Thyroid gland (tissue), 4 donors: ENCODE data around the gene APOL2. TPM values are rescaled to one million over a fixed set of nuclear protein-coding genes. Genes with fewer than 3 reads are reported as not detected.
A peak's percentile ranks its signal among the peaks of the same experiment; 100 is the strongest.
"Not testable (repeated sequence)": the region's sequence is repeated elsewhere in the genome, so short reads cannot be mapped to it uniquely, and the experiment has no call there.

ENCODE experiments used
- DNase-seq, 2 donors: peaks; one replicate each; pipeline ENCODE4 v3.0.0-alpha.2; 2019
- H3K27ac ChIP-seq, 3 donors: fragments of 200-600 bp; sonication (generic); 1 replicate in 2 of 3; 2 replicates in 1 of 3; pipeline ENCODE4 v1.5.1; 2016 to 2019; ENCODE audit warnings: mild to moderate bottlenecking in 1 of 3, moderate library complexity in 1 of 3
- H3K27me3 ChIP-seq: fragments of 200-600 bp; sonication (generic); one replicate; pipeline ENCODE4 v1.5.1; 2019
- H3K36me3 ChIP-seq, 2 donors: fragments of 200-600 bp; sonication (generic); one replicate each; pipeline ENCODE4 v1.5.1; 2016 to 2019
- H3K4me1 ChIP-seq, 2 donors: fragments of 200-600 bp; sonication (generic); one replicate each; pipeline ENCODE4 v1.5.1; 2017 to 2019
- H3K4me3 ChIP-seq, 3 donors: fragments of 200-600 bp; sonication (generic); replicated peaks in 1 of 3; 1 replicate in 2 of 3; 2 replicates in 1 of 3; pipeline ENCODE4 v1.5.1; 2016; ENCODE audit warnings: mild to moderate bottlenecking in 1 of 3
- H3K9me3 ChIP-seq: fragments of 200-600 bp; sonication (generic); one replicate; pipeline ENCODE4 v1.5.1; 2017
- CTCF ChIP-seq, 6 experiments: fragments of 200-600 bp in 3 of 6; fragments of 450-650 bp in 3 of 6; sonication (generic) in 3 of 6; IDR thresholded peaks; one replicate each; pipeline ENCODE4 v1.5.1; 2016 to 2019; ENCODE audit warnings: antibody characterized with exemption in 6 of 6, mild to moderate bottlenecking in 2 of 6, inconsistent platforms in 1 of 6, moderate library complexity in 1 of 6
- POLR2A ChIP-seq, 2 donors: fragments of 450-650 bp; IDR thresholded peaks; one replicate each; pipeline ENCODE4 v1.6.1; 2017; ENCODE audit warnings: antibody characterized with exemption in 2 of 2, mild to moderate bottlenecking in 2 of 2, moderate library complexity in 1 of 2
- WGBS, 2 donors: methylation state at CpG; one replicate each; pipeline ENCODE4 v1.1.5; 2017; 5-methylcytosine and 5-hydroxymethylcytosine counted together
- intact Hi-C: fragments of 100-400 bp; cut with DNase I; formaldehyde crosslinking; loops from one replicate; pipeline ENCODE4 v1.15.1; 2023
- total RNA-seq, 4 donors: library from RNA; depleted of rRNA; stranded (reverse); fragments of >200 nt; gene quantifications; one replicate each; pipeline ENCODE4 v1.2.3, GENCODE V29; 2016

APOL2 gene
- total RNA-seq, 4 donors from 2014 or later = 31.1 to 45.6 (median 35.6) TPM

DNA sequence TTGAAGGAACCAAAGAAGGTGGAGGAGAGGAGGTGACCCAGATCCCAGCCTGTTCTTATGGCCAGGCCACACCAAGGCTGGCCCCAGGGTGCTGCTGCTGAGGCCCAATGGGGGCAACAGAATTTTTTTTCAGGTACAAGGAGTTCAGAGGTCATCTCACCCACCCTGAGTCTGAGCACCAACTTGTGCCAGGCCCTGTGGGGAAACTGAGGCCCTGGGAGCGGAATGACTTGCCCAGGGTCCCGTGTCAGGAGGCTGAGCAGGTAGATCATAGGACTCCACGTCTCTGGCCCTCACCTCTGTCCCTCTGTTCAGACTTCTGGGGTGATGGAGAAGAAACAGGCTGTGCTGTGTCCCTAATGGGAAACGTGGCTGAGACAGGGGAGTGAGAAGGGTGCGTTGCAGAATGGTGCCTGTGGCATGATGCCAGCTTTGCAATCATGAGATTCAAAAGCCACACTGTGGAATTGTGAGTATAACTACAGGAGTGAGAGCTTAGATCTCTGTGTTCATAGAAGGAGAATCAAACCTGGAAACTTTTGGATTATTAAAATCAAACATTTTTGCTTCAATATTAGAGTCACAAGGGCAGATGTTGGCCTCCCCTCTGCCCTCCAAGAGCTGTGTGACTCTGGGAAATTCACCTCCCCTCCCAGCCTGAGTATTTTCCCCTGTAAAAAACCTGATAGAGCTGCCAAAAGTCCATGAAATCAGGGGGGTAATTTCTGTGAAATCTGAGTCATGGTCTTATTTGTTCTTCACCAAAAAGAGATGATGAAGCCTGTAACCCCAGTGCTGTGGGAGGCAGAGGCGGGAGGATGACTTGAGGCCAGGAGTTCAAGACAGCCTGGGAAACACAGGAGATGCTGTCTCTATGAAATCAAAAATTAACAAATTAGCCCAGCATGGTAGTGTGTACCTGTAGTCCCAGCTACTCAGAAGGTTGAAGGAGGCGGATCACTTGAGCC is 14.5 kb upstream of the APOL2 start:
- Histone ChIP-seq H3K4me1 (peaks cover 0 to 33% of the 10 kb centered on the region in 2 donors), H3K9me3 (no peaks in the 10 kb centered on the region), H3K4me3 (peak overlapping the region in 1 of 3 donors; percentile 23), H3K27me3 (no peaks in the 10 kb centered on the region), H3K27ac (peak overlapping the region; percentile 60 to 71 (median 67)), H3K36me3 (no peaks in the 10 kb centered on the region)
- DNase-seq = peak; percentile 44 to 53
- 58 to 64% methylated on average over 7 of the region's 7 CpGs for WGBS, 2 donors
- intact Hi-C loops = no loop called here
- TF ChIP-seq POLR2A (IDR thresholded peaks at IDR 0.05) (no peak), CTCF (IDR thresholded peaks at IDR 0.05) (no peak)

DNA sequence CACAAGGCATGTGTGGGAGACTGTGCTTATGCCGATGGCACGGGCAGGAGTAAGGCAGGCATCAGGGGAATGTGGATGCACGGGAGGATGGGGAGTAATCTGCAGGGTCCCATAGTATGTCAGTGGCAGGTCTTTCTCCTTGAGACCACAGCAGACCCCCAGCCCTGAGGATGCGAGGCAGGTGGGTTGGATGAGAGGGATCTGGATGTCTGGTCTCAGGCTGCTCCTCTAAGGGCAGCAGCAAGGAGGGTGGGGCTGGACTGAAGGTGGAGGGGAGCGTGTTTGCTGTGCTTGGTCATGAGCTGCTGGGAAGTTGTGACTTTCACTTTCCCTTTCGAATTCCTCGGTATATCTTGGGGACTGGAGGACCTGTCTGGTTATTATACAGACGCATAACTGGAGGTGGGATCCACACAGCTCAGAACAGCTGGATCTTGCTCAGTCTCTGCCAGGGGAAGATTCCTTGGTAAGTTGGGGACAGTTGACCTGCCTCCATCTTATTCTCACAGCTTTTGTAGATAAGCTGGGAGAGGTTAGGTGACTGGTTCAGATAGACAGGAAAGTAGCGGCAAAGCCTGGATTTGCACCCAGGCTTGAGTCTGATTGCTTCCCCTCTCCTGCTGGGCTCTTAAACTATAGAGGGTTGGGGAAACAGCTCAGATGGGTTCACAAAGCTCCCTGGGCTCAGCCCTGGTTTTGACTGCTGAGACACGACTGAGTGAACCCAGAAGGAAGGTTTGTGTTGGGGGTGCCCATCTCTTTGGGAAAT is 13.6 kb upstream of the APOL2 start, which contains the start of gene APOL1:
Gene APOL1, plus strand, starts transcription at position 380 of the 769 bp plus-strand sequence. CDS start 1,823 bp downstream, outside the sequence.
- Histone ChIP-seq H3K27ac (peak within 1 kb of the TSS; percentile 60 to 71 (median 67)), H3K4me3 (peak within 1 kb of the TSS in 2 of 3 donors; percentile 3 to 23), H3K27me3 (no peaks in the 10 kb centered on the region), H3K36me3 (no peaks in the 10 kb centered on the region), H3K4me1 (peaks cover 0 to 29% of the 10 kb centered on the region in 2 donors), H3K9me3 (no peaks in the 10 kb centered on the region)
- no peak for TF ChIP-seq POLR2A (IDR thresholded peaks at IDR 0.05)
- TF ChIP-seq CTCF (IDR thresholded peaks at IDR 0.05) = no peak
- DNase-seq = peak; percentile 32 to 39
- intact Hi-C loops = no loop called here
- 58 to 67% methylated on average over 10 of the region's 10 CpGs for WGBS, 2 donors

GRCh38 chr22:36251979-36252608 is 12.8 kb upstream of the APOL2 start:
- intact Hi-C loops, H3K9me3 ChIP-seq, H3K27me3 ChIP-seq, H3K4me3 ChIP-seq, H3K27ac ChIP-seq, DNase-seq, H3K36me3 ChIP-seq: not testable (repeated sequence)
- H3K4me1 ChIP-seq = peaks cover 0 to 29% of the 10 kb centered on the region in 2 donors
- WGBS, 2 donors = 94 to 95% methylated on average over 4 to 7 of the region's 7 CpGs

GRCh38 chr22:36250292-36250960 is 11.1 kb upstream of the APOL2 start:
- H3K36me3 ChIP-seq, H3K27ac ChIP-seq, DNase-seq, H3K9me3 ChIP-seq, H3K4me3 ChIP-seq, intact Hi-C loops, H3K27me3 ChIP-seq: not testable (repeated sequence)
- WGBS, 2 donors = 91 to 92% methylated on average over 24 of the region's 24 CpGs
- H3K4me1 ChIP-seq = peaks cover 0 to 29% of the 10 kb centered on the region in 2 donors

GRCh38 chr22:36249160-36249559 is 9.8 kb upstream of the APOL2 start:
- H3K27me3 ChIP-seq = no peaks in the 10 kb centered on the region
- no peaks in the 10 kb centered on the region for H3K36me3 ChIP-seq
- DNase-seq = no peak
- WGBS, 2 donors = 86 to 97% methylated on average over 2 of the region's 2 CpGs
- peaks cover 0 to 18% of the 10 kb centered on the region in 2 donors for H3K4me1 ChIP-seq
- intact Hi-C loops = no loop called here
- no peak overlapping the region for H3K27ac ChIP-seq
- no peak overlapping the region for H3K4me3 ChIP-seq
- TF ChIP-seq POLR2A (IDR thresholded peaks at IDR 0.05) (no peak), CTCF (IDR thresholded peaks at IDR 0.05) (no peak)
- no peaks in the 10 kb centered on the region for H3K9me3 ChIP-seq
